ENCODE data around the gene VSX1. TPM values are rescaled to one million over a fixed set of nuclear protein-coding genes. Genes with fewer than 3 reads are reported as not detected.

Gene VSX1
- total and polyA plus RNA-seq, 2 donors (not counting 1 experiment from before 2014, with no cell fraction given) = not detected

- DNase-seq = no peak
- TF ChIP-seq, protein P1, sequence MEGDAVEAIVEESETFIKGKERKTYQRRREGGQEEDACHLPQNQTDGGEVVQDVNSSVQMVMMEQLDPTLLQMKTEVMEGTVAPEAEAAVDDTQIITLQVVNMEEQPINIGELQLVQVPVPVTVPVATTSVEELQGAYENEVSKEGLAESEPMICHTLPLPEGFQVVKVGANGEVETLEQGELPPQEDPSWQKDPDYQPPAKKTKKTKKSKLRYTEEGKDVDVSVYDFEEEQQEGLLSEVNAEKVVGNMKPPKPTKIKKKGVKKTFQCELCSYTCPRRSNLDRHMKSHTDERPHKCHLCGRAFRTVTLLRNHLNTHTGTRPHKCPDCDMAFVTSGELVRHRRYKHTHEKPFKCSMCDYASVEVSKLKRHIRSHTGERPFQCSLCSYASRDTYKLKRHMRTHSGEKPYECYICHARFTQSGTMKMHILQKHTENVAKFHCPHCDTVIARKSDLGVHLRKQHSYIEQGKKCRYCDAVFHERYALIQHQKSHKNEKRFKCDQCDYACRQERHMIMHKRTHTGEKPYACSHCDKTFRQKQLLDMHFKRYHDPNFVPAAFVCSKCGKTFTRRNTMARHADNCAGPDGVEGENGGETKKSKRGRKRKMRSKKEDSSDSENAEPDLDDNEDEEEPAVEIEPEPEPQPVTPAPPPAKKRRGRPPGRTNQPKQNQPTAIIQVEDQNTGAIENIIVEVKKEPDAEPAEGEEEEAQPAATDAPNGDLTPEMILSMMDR (IDR thresholded peaks at IDR 0.05) = no peak
- no peak for TF ChIP-seq EZH2 (IDR thresholded peaks at IDR 0.05; ENCODE audit: borderline replicate concordance, insufficient read depth, low read depth, low read length, poor library complexity, severe bottlenecking)
- Histone ChIP-seq H4K20me1 (ENCODE audit: control insufficient read depth, insufficient read depth, low read length, poor library complexity, severe bottlenecking) (peaks cover 54% of the 10 kb centered on the region), H3K4me2 (replicated peaks; ENCODE audit: low read depth, low read length, poor library complexity, severe bottlenecking) (peak overlapping the region; percentile 68), H3K9ac (ENCODE audit: low read length) (no peak overlapping the region), H3K9me3 (ENCODE audit: control extremely low read depth in 1 of 3, control insufficient read depth in 2 of 3, insufficient read depth in 1 of 3, low read length in 2 of 3) (no peaks in the 10 kb centered on the region), H3K27me3 (replicated peaks in 1 of 4; ENCODE audit: control extremely low read depth in 1 of 4, control insufficient read depth in 3 of 4, insufficient read depth in 4 of 4, low read length in 3 of 4) (no peaks in the 10 kb centered on the region), H3K27ac (ENCODE audit: low read length in 2 of 2) (peak overlapping the region; percentile 4 to 63), H3K36me3 (replicated peaks in 1 of 2; ENCODE audit: control extremely low read depth in 1 of 2, control insufficient read depth in 1 of 2, extremely low read depth in 1 of 2, insufficient read depth in 2 of 2, low read length in 1 of 2) (peaks cover 0 to 29% of the 10 kb centered on the region in 2 experiments), H3K79me2 (ENCODE audit: control insufficient read depth, insufficient read depth, low read length) (peaks cover 88% of the 10 kb centered on the region), H2AFZ (ENCODE audit: insufficient read depth, low read depth, low read length, poor library complexity, severe bottlenecking) (peak overlapping the region; percentile 16), H3K4me3 (ENCODE audit: control extremely low read depth in 1 of 5, extremely low read depth in 1 of 5, insufficient read depth in 1 of 5, low read depth in 2 of 5, low read length in 4 of 5) (no peak overlapping the region), H3K4me1 (ENCODE audit: control insufficient read depth in 2 of 2, insufficient read depth in 2 of 2, low read length in 2 of 2) (peaks cover 60 to 64% of the 10 kb centered on the region in 2 donors)
- Mint-ChIP-seq H3K27me3 (no peaks in the 10 kb centered on the region), H3K4me3 (peak overlapping the region; percentile 77), H3K27ac (peak overlapping the region; percentile 91), H3K9me3 (ENCODE audit: insufficient read depth) (no peaks in the 10 kb centered on the region), H3K4me1 (peaks cover 67% of the 10 kb centered on the region)
- no peak for ATAC-seq (ENCODE audit: low read depth)
- 32% methylated on average over 3 of the region's 3 CpGs for WGBS (ENCODE audit: insufficient coverage)
- ChIA-PET POLR2A (interaction anchor here (0.8 to 2.2 kb wide), 2 partner anchors 17 to 20 kb away, joined by 3 to 20 read pairs; partner anchors contain the start of gene ACSS1), CTCF (interaction anchor here (0.6 to 2.1 kb wide), 4 partner anchors 13 to 44 kb away, joined by 3 to 5 read pairs (median 4); no protein-coding TSS in a partner anchor)
- intact Hi-C loops (cut with micrococcal nuclease) = loop anchor here (1.0 to 5.0 kb wide), 2 partner anchors 19 to 159 kb away; partner anchors contain the start of gene ENTPD6
Observed at GRCh38 chr20:25038103-25038410, 43.9 kb downstream of the VSX1 start.

Measured in B cell (primary cell).